WTC11 (cell line): ENCODE measurements around the gene JADE1. TPM values are rescaled to one million over a fixed set of nuclear protein-coding genes. Genes with fewer than 3 reads are reported as not detected.

Source experiments
- ATAC-seq: fragments of 200-7000 bp; cut with Tn5 transposase; 2 replicates; pipeline ENCODE4 v1.10.0; 2021; ENCODE audit warnings: mild to moderate bottlenecking, moderate library complexity
- CTCF ChIA-PET: fragments of 300-600 bp; sonication (Branson Sonifier 250); formaldehyde crosslinking; loops from one replicate; lab custom pipeline; 2021; ENCODE audit warnings: antibody characterized with exemption; lab: Charles Lee
- POLR2A ChIA-PET: fragments of 350-600 bp; sonication (Branson Sonifier 250); formaldehyde crosslinking; loops from one replicate; lab custom pipeline; 2021; ENCODE audit warnings: antibody characterized with exemption; lab: Charles Lee
- DNase-seq: peaks from one replicate; pipeline ENCODE4 v3.0.0; 2021; ENCODE audit warnings: low spot score
- H3K27ac Mint-ChIP-seq: 2 replicates; pipeline ENCODE4 v1.8.0; 2021; ENCODE audit warnings: mixed read lengths
- H3K27me3 Mint-ChIP-seq: 2 replicates; pipeline ENCODE4 v1.8.0; 2021; ENCODE audit warnings: low read depth, mild to moderate bottlenecking, moderate library complexity, mixed read lengths
- H3K36me3 Mint-ChIP-seq: 2 replicates; pipeline ENCODE4 v1.8.0; 2021; ENCODE audit warnings: mixed read lengths
- H3K4me1 Mint-ChIP-seq: 2 replicates; pipeline ENCODE4 v1.8.0; 2022; ENCODE audit warnings: mixed read lengths
- H3K4me3 Mint-ChIP-seq: 2 replicates; pipeline ENCODE4 v1.8.0; 2021; ENCODE audit warnings: mild to moderate bottlenecking, moderate library complexity, mixed read lengths
- H3K9me3 Mint-ChIP-seq: 2 replicates; pipeline ENCODE4 v1.8.0; 2021; ENCODE audit warnings: mixed read lengths
- CDX4 ChIP-seq: fragments of 250-450 bp; sonication (Bioruptor Pico); IDR thresholded peaks from 2 replicates; pipeline ENCODE4 v1.9.0; 2021; ENCODE audit warnings: moderate library complexity, mild to moderate bottlenecking, inconsistent platforms, borderline replicate concordance
- CREM ChIP-seq: sonication (generic); formaldehyde crosslinking; IDR thresholded peaks from 2 replicates; pipeline ENCODE4 v1.8.1; 2022; ENCODE audit warnings: mild to moderate bottlenecking, missing genetic modification reagents, moderate library complexity
- CTCF ChIP-seq: fragments of 200-600 bp; IDR thresholded peaks from 2 replicates; pipeline ENCODE4 v1.8.0; 2022; ENCODE audit warnings: antibody characterized with exemption
- E2F1 ChIP-seq: sonication (generic); formaldehyde crosslinking; IDR thresholded peaks from 2 replicates; pipeline ENCODE4 v1.8.0; 2022; ENCODE audit warnings: mild to moderate bottlenecking, missing genetic modification reagents
- EMX1 ChIP-seq: fragments of 250-450 bp; sonication (Bioruptor Pico); IDR thresholded peaks from 2 replicates; pipeline ENCODE4 v1.8.0; 2021; ENCODE audit warnings: mild to moderate bottlenecking
- ESRRA ChIP-seq: sonication (generic); formaldehyde crosslinking; IDR thresholded peaks from 2 replicates; pipeline ENCODE4 v1.8.1; 2022; ENCODE audit warnings: mild to moderate bottlenecking, missing genetic modification reagents, borderline replicate concordance
- FOXP4 ChIP-seq: sonication (generic); formaldehyde crosslinking; IDR thresholded peaks from 2 replicates; pipeline ENCODE4 v1.8.0; 2022; ENCODE audit warnings: mild to moderate bottlenecking, missing genetic modification reagents
- GTF2I ChIP-seq: fragments of 250-450 bp; sonication (Bioruptor Pico); conservative IDR thresholded peaks from 2 replicates; pipeline ENCODE4 v1.4.0; 2021; ENCODE audit warnings: mild to moderate bottlenecking
- IRF2 ChIP-seq: sonication (generic); formaldehyde crosslinking; IDR thresholded peaks from 2 replicates; pipeline ENCODE4 v1.8.0; 2022; ENCODE audit warnings: low read depth, missing genetic modification reagents, borderline replicate concordance
- MAX ChIP-seq: sonication (generic); formaldehyde crosslinking; IDR thresholded peaks from 2 replicates; pipeline ENCODE4 v1.8.0; 2022; ENCODE audit warnings: mild to moderate bottlenecking, missing genetic modification reagents
- MXD4 ChIP-seq: fragments of 250-450 bp; sonication (Bioruptor Pico); IDR thresholded peaks from 2 replicates; pipeline ENCODE4 v1.8.0; 2021; ENCODE audit warnings: mild to moderate bottlenecking, moderate library complexity, borderline replicate concordance
- NFE2L1 ChIP-seq: sonication (generic); formaldehyde crosslinking; IDR thresholded peaks from 2 replicates; pipeline ENCODE4 v1.8.1; 2023; ENCODE audit warnings: missing genetic modification reagents
- RELA ChIP-seq: sonication (generic); formaldehyde crosslinking; IDR thresholded peaks from 2 replicates; pipeline ENCODE4 v1.8.1; 2022; ENCODE audit warnings: missing genetic modification reagents, mild to moderate bottlenecking, borderline replicate concordance
- TCF7 ChIP-seq: sonication (generic); formaldehyde crosslinking; IDR thresholded peaks from 2 replicates; pipeline ENCODE4 v1.8.0; 2022; ENCODE audit warnings: mild to moderate bottlenecking, low read depth, missing genetic modification reagents, moderate library complexity
- TEAD1 ChIP-seq: sonication (generic); formaldehyde crosslinking; IDR thresholded peaks from 2 replicates; pipeline ENCODE4 v1.8.0; 2022; ENCODE audit warnings: mild to moderate bottlenecking, missing genetic modification reagents
- TP53 ChIP-seq: sonication (generic); formaldehyde crosslinking; IDR thresholded peaks from 2 replicates; pipeline ENCODE4 v1.8.1; 2023; ENCODE audit warnings: mild to moderate bottlenecking, missing genetic modification reagents
- ZNF121 ChIP-seq: sonication (generic); formaldehyde crosslinking; IDR thresholded peaks from 2 replicates; pipeline ENCODE4 v1.8.0; 2023; ENCODE audit warnings: missing genetic modification reagents
- ZNF219 ChIP-seq: sonication (generic); formaldehyde crosslinking; IDR thresholded peaks from 2 replicates; pipeline ENCODE4 v1.8.0; 2023; ENCODE audit warnings: missing genetic modification reagents, mild to moderate bottlenecking, borderline replicate concordance
- ZNF232 ChIP-seq: sonication (generic); formaldehyde crosslinking; IDR thresholded peaks from 2 replicates; pipeline ENCODE4 v1.8.0; 2022; ENCODE audit warnings: mild to moderate bottlenecking, missing genetic modification reagents
- ZNF263 ChIP-seq: sonication (generic); formaldehyde crosslinking; IDR thresholded peaks from 2 replicates; pipeline ENCODE4 v1.8.1; 2022; ENCODE audit warnings: low read depth, mild to moderate bottlenecking, moderate library complexity, missing genetic modification reagents
- ZNF423 ChIP-seq: fragments of 250-450 bp; sonication (Bioruptor Pico); IDR thresholded peaks from 2 replicates; pipeline ENCODE4 v2.1.2; 2022; ENCODE audit warnings: mild to moderate bottlenecking, moderate library complexity
- total RNA-seq: library from RNA; stranded (reverse); gene quantifications from 3 replicates; pipeline ENCODE4 v1.2.3, GENCODE V29; 2021
- TF ChIP-seq, protein P1 (sequence below): sonication (generic); formaldehyde crosslinking; IDR thresholded peaks from 2 replicates; pipeline ENCODE4 v1.8.1; 2023; ENCODE audit warnings: mild to moderate bottlenecking, missing genetic modification reagents, borderline replicate concordance
- TF ChIP-seq, protein P2 (sequence below): sonication (generic); formaldehyde crosslinking; IDR thresholded peaks from 2 replicates; pipeline ENCODE4 v1.8.0; 2022; ENCODE audit warnings: mild to moderate bottlenecking, missing genetic modification reagents

The JADE1 gene
- total RNA-seq, 1 experiment from 2014 or later: 132 TPM

DNA sequence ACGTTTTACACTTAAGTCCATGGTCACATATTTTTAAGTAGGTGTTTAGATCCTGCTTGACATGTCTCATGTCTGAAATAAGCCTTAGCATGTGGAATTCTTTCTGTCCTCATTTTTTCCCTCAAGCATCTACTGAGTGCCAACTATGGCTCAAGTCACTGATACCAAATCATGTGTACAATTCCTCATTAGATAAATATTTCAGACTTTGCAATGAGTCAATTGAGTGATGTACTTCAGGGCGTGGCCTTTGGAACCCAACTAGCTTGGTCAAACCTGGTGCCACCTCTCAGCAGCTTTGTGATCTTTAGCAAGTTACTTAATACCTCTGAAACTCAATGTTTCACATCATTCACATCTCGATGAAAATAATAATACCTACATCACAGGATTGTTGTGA lies 12.6 kb upstream of the JADE1 start (continued):
- TF ChIP-seq, protein P1, sequence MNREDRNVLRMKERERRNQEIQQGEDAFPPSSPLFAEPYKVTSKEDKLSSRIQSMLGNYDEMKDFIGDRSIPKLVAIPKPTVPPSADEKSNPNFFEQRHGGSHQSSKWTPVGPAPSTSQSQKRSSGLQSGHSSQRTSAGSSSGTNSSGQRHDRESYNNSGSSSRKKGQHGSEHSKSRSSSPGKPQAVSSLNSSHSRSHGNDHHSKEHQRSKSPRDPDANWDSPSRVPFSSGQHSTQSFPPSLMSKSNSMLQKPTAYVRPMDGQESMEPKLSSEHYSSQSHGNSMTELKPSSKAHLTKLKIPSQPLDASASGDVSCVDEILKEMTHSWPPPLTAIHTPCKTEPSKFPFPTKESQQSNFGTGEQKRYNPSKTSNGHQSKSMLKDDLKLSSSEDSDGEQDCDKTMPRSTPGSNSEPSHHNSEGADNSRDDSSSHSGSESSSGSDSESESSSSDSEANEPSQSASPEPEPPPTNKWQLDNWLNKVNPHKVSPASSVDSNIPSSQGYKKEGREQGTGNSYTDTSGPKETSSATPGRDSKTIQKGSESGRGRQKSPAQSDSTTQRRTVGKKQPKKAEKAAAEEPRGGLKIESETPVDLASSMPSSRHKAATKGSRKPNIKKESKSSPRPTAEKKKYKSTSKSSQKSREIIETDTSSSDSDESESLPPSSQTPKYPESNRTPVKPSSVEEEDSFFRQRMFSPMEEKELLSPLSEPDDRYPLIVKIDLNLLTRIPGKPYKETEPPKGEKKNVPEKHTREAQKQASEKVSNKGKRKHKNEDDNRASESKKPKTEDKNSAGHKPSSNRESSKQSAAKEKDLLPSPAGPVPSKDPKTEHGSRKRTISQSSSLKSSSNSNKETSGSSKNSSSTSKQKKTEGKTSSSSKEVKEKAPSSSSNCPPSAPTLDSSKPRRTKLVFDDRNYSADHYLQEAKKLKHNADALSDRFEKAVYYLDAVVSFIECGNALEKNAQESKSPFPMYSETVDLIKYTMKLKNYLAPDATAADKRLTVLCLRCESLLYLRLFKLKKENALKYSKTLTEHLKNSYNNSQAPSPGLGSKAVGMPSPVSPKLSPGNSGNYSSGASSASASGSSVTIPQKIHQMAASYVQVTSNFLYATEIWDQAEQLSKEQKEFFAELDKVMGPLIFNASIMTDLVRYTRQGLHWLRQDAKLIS (CRISPR knock-in tag): no peak
- TF ChIP-seq ZNF232 (CRISPR knock-in tag) (no peak), CREM (CRISPR knock-in tag) (no peak), ZNF121 (CRISPR knock-in tag) (no peak), MAX (no peak), E2F1 (CRISPR knock-in tag) (no peak), ZNF219 (no peak), TCF7 (no peak), ZNF263 (no peak)

- no peak for DNase-seq
- Mint-ChIP-seq H3K4me3 (no peak overlapping the region), H3K36me3 (no peaks in the 10 kb centered on the region), H3K4me1 (peaks cover 6% of the 10 kb centered on the region; the same call in 1 of the 2 replicates), H3K27ac (no peak overlapping the region), H3K9me3 (no peaks in the 10 kb centered on the region), H3K27me3 (no peaks in the 10 kb centered on the region)
- ChIA-PET POLR2A (no interaction called here), CTCF (no interaction called here)
- no peak for ATAC-seq
- no peak for TF ChIP-seq TP53
- no peak for TF ChIP-seq IRF2 (CRISPR knock-in tag)
- TF ChIP-seq TEAD1 (CRISPR knock-in tag): no peak
- TF ChIP-seq ESRRA: no peak
- no peak for TF ChIP-seq ZNF263
- TF ChIP-seq NFE2L1 (CRISPR knock-in tag): no peak
- TF ChIP-seq MXD4 (CRISPR knock-in tag): no peak
- TF ChIP-seq, protein P2, sequence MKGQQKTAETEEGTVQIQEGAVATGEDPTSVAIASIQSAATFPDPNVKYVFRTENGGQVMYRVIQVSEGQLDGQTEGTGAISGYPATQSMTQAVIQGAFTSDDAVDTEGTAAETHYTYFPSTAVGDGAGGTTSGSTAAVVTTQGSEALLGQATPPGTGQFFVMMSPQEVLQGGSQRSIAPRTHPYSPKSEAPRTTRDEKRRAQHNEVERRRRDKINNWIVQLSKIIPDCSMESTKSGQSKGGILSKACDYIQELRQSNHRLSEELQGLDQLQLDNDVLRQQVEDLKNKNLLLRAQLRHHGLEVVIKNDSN (CRISPR knock-in tag): no peak
- no peak for TF ChIP-seq GTF2I (CRISPR knock-in tag)
- TF ChIP-seq ZNF423 (CRISPR knock-in tag): no peak
- no peak for TF ChIP-seq RELA (CRISPR knock-in tag)
- no peak for TF ChIP-seq CTCF
- TF ChIP-seq ZNF121 (CRISPR knock-in tag): no peak
- TF ChIP-seq ZNF219: no peak
- TF ChIP-seq FOXP4: no peak
- TF ChIP-seq CDX4 (CRISPR knock-in tag): no peak
- TF ChIP-seq EMX1 (CRISPR knock-in tag): no peak
Measured at GRCh38 chr4:128800284-128800683, 9.2 kb upstream of the JADE1 start.
